Activated T-helper 9 cell treated with anti-CD3 and anti-CD28 coated beads, Interleukin-2, amount 50 U/mL, for 16 hours (primary cell): ENCODE results near the gene TCTN2.

Experiments
- DNase-seq: peaks from one replicate; pipeline ENCODE4 v3.0.0-alpha.2; 2020; ENCODE audit warnings: low read depth

Gene TCTN2

DNA sequence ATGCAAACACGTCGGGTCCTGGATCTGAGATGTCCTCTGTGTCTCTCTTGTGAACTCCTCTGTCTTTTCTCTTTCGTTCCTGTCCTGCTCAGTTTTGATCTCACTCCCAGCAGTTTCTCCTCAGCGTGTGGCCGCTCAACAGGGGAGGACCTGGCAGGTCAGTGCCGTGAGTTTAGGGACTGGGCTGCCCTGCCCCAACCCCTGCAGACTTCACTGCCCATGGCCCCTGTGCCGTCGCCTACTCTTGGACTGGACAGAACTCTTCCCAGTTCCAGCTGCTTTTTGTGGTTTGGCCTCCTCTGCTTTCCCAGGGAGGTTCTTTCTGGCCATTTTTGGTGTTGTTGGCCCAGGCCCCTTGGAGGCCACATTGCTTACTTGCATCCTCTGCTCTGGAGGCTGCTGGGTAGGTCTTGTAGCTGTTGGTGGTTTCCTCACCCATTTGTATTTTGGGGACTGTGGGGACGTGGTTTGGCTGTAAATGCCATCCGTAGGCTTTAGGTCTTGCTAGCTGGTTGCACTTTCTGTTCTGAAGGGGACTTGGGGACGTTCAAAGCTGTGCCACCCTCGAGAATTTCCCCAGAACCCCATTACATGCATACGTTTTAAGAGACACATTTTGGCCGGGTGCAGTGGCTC is 71.1 kb downstream of the TCTN2 start:
- DNase-seq = no peak

GRCh38 chr12:123743002-123743401 is 72.1 kb downstream of the TCTN2 start:
- no peak for DNase-seq

- DNase-seq = no peak
These were observed 73.9 kb downstream of the TCTN2 start for GRCh38 chr12:123744836-123745235.

GRCh38 chr12:123747309-123747708 is 76.4 kb downstream of the TCTN2 start:
- no peak for DNase-seq

DNA sequence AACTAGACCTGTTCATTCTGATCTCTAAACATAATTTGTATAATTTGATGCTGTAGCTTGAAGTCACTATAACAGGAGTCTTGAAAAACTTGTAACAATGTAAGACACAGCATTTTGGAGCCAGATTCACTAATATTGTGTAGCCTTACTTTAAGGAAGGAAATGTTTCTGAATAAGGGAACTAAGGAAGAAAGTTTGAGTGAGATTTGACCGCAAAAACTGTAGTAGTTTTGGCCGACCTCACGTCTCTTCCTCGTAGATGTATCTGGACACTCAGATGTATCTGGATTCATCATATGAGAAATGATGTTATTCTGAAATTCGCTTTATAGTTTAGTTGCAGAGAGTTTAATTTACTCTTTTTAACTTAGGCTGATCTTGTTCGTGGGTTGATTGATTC is 77.2 kb downstream of the TCTN2 start:
- DNase-seq = no peak

- no peak for DNase-seq
These were observed 77.7 kb downstream of the TCTN2 start for GRCh38 chr12:123748661-123749060.

GRCh38 chr12:123749355-123749754 is 78.4 kb downstream of the TCTN2 start:
- DNase-seq = no peak

GRCh38 chr12:123750159-123750656 is 79.3 kb downstream of the TCTN2 start:
- DNase-seq = no peak

GRCh38 chr12:123752046-123752445 is 81.1 kb downstream of the TCTN2 start:
- DNase-seq = no peak

- DNase-seq = no peak
These were observed 83.3 kb downstream of the TCTN2 start for GRCh38 chr12:123754041-123754772.

GRCh38 chr12:123757561-123757960 is 86.6 kb downstream of the TCTN2 start:
- no peak for DNase-seq
